GM19452 (cell line): ENCODE data around the gene BCAP31.
"Not testable (repeated sequence)": the region's sequence is repeated elsewhere in the genome, so short reads cannot be mapped to it uniquely, and the experiment has no call there.

Source experiments
- ATAC-seq: cut with Tn5 transposase; IDR thresholded peaks from one replicate; pipeline ENCODE4 v1.9.1; 2021; ENCODE audit not compliant: unreplicated experiment

BCAP31 gene

DNA sequence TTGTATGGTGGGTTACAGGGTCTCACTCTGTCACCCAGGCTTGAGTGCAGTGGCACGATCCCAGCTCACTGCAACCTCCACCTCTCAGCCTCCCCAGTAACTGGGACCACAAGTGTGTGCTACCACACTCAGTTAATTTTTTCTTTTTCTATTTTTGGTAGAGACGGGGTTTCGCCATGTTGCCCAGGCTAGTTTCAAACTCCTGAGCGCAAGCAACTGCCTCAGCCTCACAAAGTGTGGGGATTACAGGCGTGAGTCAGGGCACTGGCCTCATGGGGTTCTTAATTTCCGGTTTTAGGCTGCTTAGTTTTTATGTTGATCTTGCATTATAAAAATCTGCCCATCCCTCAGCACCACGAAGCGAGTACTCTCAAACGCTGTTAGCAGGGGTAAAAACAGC lies 6.7 kb downstream of the BCAP31 start:
- ATAC-seq = no peak

DNA sequence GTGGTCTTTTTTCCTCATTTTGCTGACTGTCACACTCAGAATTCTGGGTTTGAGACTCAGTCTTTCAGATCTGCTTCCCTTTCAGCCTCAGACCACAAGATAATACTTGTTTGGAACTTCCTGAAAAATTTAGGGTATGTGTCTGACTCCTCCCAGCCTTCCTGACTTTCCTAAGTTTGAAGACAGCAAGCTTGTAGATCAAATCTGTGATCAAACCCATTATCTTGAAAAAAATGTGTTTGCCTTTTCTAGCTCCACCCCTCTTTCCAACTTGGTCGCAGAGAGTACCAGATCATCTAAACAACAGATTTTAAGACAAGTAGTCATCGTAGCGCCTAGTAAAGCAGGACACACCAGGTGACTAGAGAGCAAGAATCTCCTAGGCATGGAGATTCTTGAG lies 9.9 kb downstream of the BCAP31 start:
- no peak for ATAC-seq

DNA sequence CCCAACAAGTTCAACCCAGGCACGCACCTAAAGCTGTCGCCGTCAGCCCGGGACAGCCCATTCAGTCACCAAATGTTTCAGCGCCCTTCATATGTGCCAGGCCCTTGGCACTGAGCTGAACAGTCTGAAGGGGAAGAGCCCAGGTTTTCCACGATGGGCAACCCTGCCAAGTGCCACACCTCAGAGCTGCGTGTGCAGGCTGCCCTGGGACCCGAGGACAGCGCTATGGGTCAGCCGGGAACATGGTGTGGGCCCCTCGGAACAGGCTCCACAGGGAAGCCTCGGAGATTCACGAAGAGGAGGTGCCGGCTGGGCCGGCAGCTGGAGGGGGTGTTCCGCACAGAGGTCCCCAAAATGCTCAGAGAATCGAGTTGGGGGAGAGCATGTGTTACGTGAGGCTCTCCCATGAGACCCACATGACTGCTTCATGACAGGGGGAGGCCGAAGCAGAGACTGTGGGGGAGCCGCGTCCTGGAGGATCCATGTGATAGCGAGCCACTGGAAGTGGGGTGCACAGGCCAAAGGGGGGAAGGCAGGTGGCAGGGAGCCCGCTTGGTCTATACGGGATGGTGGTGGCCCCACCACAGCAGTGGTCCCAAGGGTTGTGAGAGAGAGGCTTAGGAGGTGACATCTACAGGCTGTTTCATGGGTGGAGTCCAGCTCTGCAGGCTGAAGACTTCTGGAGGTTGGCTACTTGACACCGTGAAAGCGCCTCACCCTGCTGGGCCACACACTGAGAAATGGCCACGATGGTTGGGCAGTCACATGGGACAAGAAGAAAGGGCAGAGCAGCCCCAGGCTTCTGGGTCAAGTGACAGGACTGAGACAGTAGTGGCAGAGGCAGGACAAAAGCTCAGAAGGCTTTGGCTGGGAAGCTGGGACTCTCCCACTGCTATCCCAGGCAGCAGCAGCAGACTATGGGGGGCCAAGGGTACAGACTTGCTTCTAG lies 14.2 kb downstream of the BCAP31 start:
- no peak for ATAC-seq

DNA sequence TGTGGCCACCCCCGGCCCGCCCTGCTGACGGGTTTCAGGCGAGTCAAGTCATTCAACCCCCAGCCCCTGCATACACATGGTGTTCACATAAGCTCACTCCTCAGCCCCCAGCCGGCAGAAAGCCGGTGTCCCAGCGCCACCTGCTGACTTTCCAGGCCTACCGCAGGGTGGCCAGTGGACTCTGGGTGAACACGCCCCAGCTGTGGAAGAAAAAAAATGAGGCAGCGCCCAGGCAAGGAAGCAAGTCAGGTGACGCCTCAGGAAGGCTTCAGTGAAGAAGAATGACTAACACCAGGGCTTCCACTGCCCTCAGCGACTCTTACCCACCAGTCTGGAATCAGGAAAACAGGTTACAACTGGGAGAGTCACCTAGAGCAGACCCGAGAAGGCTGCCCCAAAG lies 15.8 kb downstream of the BCAP31 start:
- ATAC-seq = no peak

DNA sequence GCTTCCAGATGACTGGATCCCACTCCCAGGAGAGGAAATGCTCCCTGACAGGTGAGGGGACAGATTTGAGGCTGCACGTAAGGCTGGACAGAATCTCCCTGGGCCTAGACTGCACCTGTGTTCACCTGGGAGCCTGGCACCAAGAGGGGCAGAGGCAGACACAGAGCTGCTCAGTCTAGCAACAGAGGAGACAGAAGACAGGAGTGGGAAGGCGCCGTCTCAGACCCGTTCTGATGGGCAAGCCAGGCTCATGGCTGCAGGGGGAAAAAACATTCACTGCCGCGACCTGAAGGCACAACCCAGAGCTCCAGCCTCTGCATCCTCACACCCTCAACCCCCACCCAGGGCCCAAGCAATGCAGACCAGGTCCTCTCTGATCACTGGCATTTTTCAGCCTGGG lies 16.8 kb downstream of the BCAP31 start:
- ATAC-seq = no peak

DNA sequence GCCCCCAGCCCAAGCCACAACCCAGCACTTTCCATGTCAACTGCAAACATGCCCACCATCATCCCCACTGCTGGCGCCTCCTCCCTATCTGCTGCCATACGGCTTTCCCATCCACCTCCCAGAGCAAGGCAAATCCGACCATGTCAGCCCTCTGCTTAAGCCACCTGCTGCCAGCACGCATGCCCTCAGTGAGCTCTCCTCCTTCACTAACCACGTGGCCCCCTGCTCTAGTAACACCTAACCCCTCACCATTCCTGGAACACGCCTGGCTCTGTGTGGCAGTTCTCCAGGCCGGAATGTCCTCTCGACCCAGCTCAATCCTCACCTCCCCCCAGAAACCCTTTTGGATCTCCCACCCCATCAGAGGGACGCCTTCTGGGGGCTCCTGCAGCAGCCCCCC lies 17.4 kb downstream of the BCAP31 start:
- no peak for ATAC-seq

DNA sequence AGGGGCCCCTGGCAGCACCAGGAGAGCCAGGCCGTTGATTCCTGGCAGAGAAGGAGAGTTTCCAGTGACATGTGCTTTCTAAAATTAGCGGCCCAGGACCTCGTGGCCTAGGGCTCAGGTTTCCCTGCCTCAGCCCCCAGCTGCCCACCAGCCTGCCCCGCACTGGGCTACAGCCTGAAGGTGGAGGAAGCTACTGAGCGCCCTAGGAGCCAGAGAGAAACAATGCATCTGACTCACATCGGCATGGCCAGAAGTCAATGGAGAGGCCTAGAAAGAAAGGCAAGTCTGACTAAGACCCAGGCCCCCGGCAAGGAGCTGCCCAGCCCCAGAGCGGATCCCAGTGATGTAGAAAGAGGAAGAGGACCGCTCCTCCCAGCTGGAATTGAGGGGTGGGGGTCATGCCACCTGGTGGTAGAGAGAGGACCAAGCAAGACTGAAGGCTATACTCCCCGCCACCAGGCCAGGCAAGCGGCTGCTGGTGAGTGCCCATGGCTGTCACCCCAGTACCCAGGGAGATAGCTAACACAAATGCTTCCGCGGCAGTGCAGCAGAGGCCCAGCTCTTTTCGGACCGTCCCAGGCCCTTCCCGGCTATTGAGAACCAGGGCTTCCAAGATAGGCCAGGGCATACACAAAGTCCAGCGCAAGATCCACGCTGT lies 18.7 kb downstream of the BCAP31 start:
- ATAC-seq = not testable (repeated sequence)

DNA sequence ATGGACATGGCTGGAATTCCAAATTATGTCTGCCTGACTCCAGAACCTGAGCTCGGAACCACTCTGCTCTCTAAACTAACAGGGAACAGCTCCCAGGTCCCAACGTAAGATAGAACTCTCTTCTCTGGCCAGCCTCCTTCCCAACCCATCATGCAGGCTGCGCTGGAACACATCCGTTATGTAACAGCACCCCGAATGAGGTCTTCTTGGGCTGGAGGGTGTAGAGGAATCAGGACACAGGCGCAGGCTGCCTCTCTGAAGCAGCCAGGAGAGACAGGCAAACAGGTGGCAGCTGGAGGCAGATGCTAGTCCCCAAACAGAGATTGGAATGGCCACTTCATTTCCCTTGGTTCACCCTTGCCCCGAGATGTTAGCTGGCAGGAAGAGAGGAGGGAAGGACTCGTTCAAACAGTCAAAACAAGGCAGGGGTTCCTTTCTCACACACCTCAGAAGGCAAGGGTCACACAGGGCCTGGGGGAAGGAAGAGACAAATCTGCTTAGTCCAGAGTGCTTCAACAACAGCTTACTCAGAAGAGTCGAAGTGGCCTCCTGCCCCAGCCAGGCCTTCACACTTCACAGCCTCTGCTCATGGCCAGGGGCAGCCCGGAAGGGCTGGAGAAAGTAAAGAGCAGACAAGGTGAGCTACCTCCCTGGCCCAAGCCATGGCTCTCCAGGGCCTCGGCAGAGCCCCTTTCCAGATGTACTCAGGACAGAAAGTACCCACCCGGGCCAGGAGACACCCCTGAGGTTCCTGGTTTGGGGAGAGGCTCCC lies 19.4 kb downstream of the BCAP31 start:
- not testable (repeated sequence) for ATAC-seq

DNA sequence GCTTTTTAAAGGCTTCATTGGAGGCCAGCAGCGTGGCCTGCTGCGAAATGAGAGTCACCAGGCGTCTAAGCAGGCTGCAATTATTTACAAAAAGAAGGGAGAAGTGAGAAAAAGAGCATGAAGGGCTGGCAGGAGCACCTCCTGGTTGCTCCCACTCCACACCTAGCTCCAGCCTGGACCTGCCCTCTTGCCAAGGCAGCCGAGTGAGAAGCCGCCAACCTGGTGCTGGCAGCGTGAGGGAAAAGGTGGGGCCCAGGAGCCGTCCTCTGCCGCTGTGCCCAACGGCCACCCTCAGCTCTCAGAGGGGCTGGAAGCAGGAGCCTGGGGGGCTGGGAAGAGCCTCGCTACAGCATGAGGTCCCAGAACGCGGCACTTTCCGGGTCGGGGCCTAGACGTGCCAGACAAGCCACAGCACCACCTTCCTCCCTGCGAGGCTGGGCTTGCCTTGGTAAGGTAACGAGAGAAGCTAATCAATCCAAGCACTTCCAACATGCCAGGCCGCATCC lies 20.1 kb downstream of the BCAP31 start:
- no peak for ATAC-seq

DNA sequence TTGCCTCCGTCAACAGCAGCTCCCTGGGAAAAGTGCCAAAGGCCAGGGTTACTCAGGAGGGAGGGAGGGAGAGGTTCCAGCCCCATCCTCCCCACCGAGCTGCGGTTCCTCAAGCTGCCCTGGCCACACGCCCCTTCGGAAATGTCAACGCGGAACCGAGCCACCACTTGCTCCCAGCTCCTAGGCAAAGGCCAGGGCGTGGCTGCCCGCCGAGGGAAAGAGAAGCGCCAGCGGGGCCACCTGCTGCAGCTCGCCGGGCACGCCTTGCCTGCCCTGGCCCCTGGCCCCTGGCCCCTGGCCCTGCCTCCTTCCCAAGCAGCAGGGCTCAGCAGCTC lies 21.2 kb downstream of the BCAP31 start:
- ATAC-seq = no peak

DNA sequence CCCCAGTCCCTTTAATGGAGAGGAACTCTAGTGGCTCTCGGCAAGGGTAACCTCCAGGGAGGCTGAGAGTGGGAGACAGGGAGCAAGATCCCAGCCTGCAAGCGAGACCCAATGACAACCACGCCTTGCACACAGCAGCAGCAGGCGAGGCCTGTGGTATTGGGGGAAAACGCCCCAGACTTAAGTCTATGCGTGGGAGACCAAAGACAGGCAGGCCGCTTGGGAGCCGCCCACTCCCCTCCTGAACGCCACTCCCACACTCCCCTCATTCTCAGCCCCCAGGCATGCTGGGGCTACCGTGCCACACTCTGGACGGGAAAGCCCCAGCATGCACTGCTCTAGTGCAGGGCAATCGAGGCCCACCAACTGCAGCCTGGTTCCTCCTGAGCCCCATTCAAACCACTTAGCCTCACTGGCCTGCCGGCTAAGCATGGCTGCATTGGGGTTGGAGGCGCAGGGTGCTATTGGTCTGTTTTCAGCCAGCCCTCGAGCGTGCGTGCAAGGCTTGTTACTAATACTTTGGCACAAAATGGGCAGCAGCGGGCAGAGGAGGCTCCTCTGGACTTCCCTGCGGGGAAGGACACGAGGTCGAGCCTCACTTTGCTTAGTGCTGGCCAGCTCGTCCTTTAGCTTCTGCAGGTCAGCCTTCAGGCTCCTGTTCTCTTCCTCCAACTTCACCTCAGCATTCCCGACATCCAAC lies 21.7 kb downstream of the BCAP31 start:
- ATAC-seq = no peak

DNA sequence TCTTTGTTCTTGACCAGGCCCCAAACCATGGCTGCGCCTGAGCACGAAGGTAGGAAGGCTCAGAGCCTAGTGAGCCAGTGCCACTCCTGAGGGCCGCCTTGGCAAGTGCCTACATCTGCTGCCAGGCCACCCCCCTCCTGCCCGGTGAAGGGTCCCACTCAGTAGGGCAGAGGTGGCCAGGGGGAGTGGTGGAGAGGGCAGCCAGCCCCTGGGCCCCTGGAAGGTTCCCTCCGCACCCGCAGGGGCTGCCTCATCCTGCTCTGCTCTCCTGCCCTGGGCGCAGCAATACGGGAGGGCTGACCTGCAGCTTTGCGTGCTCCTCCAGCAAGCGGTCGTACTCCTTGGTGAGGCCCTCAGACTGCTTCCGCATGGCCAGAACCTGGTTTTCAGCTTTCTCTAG lies 22.5 kb downstream of the BCAP31 start:
- no peak for ATAC-seq

DNA sequence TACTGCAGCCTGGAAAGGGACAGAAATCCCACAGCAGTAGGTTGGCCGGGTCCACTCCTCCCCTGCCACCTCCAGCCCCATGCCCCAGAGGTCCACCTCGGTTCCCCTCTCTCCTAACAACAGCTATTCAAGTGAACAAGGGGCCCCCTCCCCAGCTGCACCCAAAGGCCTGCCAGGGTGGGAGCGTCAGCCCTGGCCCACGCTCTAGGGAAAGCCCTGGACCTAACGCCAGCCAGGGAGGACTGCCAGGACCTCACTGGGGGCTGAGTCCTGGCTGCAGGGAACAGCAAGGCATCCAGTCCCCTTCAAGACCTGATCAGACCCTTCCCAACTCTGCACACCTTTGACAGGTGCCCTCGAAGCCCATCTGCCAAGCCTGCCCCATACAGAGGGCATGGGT lies 23.2 kb downstream of the BCAP31 start:
- ATAC-seq = no peak

DNA sequence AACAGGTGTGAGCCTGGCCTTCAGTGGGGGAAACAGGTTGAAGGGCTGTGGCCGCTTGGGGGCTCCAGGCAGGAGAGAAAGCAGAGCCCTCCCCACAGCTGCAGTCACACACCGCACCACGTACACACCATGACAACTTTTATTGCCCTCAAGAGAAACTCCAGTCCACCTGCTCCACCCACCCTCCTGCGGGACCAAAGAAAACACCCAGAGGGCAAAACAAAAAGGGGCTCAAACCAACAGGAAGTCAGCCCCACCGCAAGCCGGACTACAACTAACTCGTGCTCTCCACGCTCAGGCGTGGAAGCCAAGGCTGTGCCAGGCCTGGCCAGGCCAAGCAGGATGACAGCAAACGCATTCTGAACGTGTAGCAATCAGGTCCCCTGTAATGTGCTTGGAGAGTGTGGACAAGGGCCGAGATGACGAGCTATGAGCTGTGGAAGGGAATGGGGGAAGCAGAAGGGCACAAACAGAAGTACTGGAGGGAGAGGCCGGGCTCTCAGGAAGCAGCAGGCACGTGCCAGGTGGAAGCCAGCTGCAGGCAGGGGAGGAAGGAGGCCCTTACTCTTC lies 23.7 kb downstream of the BCAP31 start:
- no peak for ATAC-seq

DNA sequence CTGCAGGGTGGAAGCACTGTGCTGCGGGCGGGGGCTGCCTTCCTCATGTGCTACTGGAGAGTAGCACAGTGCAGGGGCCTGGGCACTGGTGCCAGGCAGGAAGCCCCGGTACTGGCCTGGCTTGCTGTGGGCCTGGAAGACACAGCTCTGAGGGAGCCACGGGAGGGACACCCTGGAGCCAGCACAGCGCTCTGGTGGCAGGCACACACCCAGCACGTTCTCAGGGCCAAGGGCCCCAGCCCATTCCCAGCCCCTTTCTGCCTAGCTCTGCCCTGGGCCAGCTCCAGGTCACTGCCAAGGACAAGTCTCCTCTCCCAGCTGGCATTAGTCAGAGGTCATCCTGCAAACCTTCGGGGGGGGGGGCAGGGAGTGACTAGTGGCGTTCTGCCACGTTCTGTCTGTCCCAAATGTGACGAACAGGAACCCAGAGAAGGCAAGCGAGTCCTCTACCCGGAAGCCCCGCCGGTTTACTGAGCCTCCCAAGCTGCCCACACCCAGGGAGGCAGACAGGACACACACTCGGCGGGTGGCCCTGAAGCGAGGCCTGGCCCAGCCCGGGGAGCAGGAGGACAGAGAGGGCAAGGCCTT lies 24.3 kb downstream of the BCAP31 start:
- not testable (repeated sequence) for ATAC-seq

DNA sequence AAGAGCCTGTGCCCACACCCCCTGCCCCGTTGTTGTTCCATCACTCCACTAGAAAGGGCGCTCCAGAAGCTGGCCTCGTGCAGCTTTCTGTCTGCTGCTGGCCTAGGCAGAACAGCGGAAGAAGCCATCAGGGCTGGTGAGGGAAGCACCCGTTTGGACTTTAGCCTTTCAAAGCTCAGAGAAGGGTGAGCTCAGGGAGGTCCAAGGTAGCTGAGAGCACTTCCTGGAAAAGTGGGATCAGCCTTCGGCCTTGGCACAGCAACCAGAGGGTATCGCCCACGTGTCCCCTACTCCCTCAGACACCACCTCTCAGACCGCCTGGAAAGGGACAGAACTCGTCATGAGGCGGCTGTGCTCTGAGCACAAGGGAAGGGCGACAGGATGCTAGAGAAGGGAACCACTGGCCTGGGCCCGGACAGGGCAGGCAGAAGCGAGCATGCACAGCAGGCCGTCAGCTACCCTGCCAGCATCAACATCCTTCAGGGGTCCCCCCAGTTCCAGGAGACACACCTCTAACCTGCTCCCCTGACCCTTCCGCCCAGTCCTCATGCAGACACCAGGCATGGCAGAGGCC lies 24.9 kb downstream of the BCAP31 start:
- ATAC-seq = not testable (repeated sequence)

DNA sequence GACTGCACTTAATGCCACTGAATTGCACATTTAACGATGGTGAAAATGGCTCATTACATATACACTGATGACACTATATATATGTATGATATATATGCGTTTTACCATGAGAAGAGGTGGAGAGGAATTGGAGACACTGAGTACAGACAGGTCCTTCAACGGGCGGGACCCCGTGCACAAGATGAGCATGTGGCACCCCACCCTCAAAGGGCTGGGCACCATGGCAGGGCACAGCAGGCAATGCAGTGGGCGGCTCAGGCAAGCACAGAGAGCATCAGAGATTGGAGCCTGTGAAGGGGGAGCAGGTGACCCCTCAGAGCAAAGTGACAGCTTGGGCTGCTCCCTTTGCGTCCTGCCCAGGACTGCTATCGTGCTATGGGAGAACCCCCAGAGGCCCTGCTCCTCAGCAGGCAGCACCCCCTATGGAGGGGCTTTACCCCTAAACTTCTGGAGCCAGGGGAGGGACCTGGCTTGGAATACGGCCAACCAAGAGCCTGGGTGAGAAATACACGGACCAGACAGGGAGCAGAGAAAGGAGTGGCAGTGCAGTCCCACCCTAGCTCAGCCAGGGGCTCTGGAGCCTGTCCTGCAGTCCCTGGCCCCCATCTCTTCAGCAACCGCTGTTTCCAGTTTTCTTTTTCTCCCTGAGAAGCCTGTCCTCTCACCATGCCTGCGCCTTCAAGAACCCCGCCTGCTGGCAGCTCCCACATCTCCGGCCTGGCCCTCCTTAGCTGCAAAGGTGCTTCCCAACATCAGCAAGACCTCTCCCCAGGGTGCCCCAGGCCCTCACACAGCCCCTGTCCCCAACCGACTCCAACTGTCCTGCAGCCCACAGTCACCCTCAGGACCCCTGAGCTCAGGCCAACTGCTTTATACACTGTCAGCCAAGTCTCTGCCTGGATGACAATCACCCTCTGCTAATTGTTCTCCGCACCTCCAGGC lies 26.0 kb downstream of the BCAP31 start:
- ATAC-seq = no peak

DNA sequence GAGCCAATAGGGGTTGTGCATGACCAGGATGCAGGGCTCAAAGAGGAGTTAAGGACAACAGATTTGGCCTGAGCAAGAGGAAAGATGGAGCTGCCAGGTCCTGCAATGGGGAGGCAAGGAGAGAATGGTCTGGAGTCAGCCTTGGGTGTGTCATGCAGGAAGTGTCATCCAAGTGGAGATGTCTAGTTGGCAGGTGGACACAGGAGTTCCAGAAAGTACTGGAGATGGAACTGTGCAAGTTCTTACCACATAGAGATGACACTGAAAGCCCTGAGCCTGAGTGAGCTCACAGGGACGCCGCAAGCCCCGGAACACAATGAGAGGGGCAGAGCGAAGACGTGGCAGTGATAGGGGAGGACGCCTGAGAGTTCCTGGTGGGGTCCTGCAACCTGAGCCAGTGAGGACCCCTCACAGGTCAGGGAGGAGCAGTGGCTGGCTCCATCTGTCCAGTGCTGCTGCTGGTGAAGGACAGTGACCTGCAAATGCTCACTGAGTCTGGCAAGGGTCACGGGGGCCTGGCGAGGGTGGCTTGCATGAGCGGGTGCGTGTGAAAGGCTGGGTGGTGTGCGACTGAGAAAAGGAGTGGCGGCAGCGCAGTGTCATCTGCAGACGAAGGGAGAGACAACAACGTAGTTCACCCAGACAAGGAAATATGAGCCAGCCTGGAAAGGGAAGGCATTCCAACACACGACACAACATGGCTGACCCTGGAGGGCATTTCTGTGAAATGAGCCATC lies 27.0 kb downstream of the BCAP31 start:
- ATAC-seq = not testable (repeated sequence)
